ENCODE measurements around the gene PHF2.

Gene PHF2

DNA sequence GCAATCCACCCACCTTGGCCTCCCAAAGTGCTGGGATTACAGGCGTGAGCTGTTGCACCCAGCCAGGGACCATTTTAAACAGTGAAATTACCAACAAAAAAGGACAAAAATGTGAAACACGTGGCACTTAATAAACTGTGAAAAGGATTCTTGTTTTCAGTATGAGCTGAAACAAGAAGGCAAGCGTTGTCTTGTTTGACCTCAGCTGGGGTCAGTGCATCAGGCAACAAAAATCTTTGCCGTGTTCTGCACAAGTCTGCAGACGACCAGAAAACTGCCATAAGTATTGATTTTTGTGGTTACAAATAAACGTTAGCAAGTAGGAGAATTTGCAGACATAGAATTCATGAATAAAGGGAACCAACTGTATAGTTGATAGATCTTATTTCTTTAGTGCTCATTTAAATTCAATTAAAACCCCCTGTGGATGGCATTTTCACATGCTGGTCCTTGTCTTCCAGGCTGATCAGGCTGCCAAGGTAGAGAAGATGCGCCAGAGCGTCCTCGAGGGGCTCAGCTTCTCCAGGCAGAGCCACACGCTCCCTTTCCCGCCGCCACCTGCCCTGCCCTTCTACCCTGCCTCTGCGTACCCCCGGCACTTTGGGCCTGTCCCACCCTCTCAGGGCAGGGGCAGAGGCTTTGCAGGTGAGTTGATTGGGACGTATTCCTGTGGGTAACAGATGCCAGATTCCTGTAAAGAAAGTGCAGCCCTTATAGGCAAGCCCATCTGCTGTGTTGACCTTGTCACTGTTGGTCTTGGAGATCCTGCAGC is 18.8 kb upstream of the PHF2 start:
- H3K4me3 Mint-ChIP-seq, result no peak overlapping the region
- H3K36me3 Mint-ChIP-seq, result peaks cover 28 to 54% of the 10 kb centered on the region in 2 donors
- ATAC-seq (replicated peaks) (no peak), DNase-seq (no peak)
- no peak overlapping the region for H3K27ac Mint-ChIP-seq
- no peaks in the 10 kb centered on the region for H3K27me3 Mint-ChIP-seq
- no peaks in the 10 kb centered on the region for H3K4me1 Mint-ChIP-seq
- no peaks in the 10 kb centered on the region for H3K9me3 Mint-ChIP-seq

DNA sequence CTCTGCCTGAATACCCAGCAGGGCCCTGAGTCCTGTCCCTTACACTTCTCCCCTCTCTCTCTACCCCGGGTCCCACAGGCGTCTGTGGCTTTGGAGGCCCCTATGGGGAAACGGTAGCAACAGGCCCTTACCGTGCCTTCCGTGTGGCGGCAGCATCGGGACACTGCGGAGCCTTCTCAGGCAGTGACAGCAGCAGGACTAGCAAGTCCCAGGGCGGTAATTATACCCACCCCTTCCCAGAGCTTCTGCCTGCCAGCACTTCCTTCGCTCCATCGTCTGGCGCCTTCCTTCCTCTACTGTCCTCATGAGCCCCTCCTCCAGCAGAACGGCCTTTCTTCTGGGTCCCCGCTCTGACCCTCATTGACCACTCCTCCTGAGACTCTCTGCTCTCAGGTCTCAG is 17.9 kb upstream of the PHF2 start:
- no peaks in the 10 kb centered on the region for H3K4me1 Mint-ChIP-seq
- no peaks in the 10 kb centered on the region for H3K9me3 Mint-ChIP-seq
- ATAC-seq (replicated peaks) (no peak), DNase-seq (no peak)
- H3K36me3 Mint-ChIP-seq, result peaks cover 31 to 58% of the 10 kb centered on the region in 2 donors
- H3K27me3 Mint-ChIP-seq, result no peaks in the 10 kb centered on the region
- no peak overlapping the region for H3K4me3 Mint-ChIP-seq
- H3K27ac Mint-ChIP-seq, result peak overlapping the region; percentile 63

DNA sequence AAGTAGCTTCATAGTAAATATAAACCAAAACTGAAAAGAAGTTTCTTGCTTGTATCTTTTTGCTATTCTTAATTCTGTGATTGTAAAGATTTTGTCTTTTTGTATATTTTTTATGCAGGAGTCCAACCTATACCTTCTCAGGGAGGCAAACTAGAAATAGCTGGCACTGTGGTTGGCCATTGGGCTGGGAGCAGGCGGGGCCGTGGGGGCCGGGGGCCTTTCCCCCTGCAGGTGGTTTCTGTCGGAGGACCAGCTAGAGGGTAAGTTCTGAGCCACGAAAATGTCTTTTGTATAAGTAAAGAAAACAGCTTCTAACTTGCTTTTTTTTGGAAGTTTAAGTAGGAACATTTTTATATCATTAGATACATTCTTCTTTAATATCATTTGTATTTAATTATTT is 15.4 kb upstream of the PHF2 start:
- Mint-ChIP-seq H3K4me1 (peaks cover 5 to 8% of the 10 kb centered on the region in 2 donors), H3K36me3 (peaks cover 28 to 65% of the 10 kb centered on the region in 2 donors), H3K9me3 (no peaks in the 10 kb centered on the region), H3K4me3 (no peak overlapping the region), H3K27me3 (no peaks in the 10 kb centered on the region), H3K27ac (no peak overlapping the region)
- DNase-seq, result no peak
- ATAC-seq (replicated peaks), result no peak

DNA sequence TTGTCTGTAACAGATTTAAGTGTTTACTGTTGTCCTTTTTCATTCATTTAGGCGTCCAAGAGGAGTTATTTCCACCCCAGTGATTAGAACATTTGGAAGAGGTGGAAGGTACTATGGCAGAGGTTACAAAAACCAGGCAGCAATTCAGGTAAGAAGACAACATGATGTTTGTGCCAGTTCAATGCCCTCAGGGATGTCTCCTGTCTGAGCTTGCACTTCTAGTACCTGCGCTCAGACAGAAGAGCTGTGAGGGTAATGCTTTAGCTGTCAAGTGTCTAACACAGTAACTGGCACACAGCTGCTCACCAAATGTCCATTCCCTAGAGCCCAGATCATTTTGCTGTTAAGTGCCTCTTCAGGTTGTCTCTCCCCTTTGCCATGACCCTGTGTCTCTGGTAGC is 14.2 kb upstream of the PHF2 start:
- Mint-ChIP-seq H3K27me3 (no peaks in the 10 kb centered on the region), H3K27ac (no peak overlapping the region), H3K9me3 (no peaks in the 10 kb centered on the region), H3K4me1 (peaks cover 7 to 17% of the 10 kb centered on the region in 2 donors), H3K4me3 (no peak overlapping the region), H3K36me3 (peaks cover 24 to 57% of the 10 kb centered on the region in 2 donors)
- ATAC-seq (replicated peaks) (no peak), DNase-seq (no peak)

DNA sequence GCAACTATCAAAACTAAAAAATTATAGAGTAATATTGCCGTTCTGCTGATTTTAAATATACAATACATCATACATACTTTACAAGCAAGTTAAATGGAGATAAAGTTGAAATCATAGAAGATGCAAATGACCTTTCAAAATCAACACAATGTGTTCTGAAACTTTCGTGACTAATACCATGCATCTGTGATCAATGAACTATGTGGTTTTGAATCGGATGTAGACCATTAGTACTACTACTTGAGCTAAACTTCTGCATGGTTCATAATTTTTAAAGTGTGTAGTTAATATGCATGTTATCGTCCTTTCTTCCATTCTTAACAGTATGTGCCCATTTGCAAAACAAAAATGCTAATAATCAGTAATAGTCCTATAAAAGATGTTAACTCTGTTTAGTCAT is 11.3 kb upstream of the PHF2 start:
- Mint-ChIP-seq H3K4me1 (peaks cover 19 to 40% of the 10 kb centered on the region in 2 donors), H3K36me3 (peaks cover 21 to 43% of the 10 kb centered on the region in 2 donors), H3K4me3 (no peak overlapping the region), H3K9me3 (no peaks in the 10 kb centered on the region), H3K27ac (no peak overlapping the region), H3K27me3 (no peaks in the 10 kb centered on the region)
- ATAC-seq (replicated peaks) (no peak), DNase-seq (no peak)

DNA sequence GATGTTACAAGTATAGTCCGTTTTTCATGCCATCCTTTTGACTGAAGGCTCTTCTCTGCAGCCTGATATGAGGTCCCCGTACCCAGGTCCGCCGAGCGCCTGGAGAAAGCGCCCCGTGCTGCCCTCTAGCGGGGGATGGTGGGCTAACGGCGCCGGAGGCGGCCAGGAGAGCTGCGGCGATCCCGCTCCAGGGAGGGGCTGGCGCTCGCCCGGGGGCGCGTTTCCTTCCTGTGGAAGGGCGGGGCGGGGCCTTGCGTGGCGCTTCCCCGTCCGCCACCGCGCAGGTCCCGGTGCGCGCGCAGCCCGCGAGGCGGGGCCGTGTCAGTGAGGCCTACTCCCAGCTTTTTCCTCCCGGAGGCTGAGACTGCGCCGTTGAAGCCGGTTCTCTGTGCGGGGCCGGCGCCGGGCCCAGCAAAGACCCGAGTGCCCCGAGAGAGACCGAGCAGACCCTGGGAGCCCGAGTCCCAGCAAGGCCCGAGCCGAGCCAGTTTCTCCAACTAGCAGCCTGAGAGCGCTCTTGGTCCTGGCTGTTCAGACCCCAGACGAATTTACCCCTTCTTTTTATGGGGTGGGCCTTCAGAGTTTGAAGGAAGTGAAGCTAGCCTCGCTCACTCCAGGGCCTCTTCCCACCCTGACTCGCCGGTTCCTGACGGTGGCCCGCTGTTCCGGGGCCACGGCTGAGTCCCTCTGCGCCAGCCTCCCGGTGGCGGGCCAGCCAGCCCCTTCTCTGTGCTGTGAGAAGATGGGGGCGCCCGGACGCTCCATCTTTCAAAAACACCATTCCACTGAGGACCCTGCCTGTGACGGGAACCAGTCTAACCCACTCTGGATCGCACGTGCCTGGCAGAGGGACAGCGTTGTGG is 9.7 kb upstream of the PHF2 start:
- H3K4me3 Mint-ChIP-seq, result peak overlapping the region; percentile 94
- peaks cover 4 to 6% of the 10 kb centered on the region in 2 donors for H3K9me3 Mint-ChIP-seq
- H3K27me3 Mint-ChIP-seq, result no peaks in the 10 kb centered on the region
- ATAC-seq (replicated peaks) (peak; percentile 91 to 94), DNase-seq (peak; percentile 98)
- peaks cover 21 to 40% of the 10 kb centered on the region in 2 donors for H3K4me1 Mint-ChIP-seq
- H3K36me3 Mint-ChIP-seq, result peaks cover 25 to 53% of the 10 kb centered on the region in 2 donors
- peak overlapping the region; percentile 97 for H3K27ac Mint-ChIP-seq

DNA sequence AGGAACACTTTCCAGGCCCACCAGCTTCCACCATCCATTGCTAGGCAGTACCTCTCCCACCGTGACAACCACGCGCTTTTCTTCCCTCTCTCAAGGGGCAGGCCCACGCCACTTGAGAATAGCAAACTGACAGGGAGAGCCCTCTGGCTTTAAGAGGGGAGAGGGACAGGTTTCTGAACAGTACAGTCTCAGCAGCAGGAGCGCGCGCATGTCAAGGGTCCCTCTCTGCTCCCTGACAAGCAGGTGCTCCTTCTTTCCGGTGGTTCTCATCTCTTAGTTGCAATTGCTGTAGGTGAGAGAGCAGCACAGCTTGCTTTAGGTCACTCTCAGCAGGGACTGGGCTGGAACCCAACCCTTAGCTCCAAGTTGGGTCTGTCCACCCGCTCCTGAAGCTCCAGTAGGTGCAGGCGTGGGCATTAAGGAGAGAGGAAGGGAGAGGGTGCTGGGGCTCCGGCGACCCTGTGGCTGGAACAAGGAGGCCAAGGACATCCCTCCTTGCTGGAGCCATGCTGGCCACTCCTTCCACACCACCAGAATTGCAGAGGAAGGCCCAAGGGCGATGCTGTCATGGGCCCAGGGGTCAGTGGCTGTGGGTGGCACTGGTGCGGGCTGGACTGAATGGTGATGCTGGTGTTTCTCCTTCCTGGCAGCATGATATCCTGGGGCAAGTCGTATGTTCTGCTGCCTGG is 9.0 kb upstream of the PHF2 start:
- H3K27me3 Mint-ChIP-seq, result no peaks in the 10 kb centered on the region
- H3K27ac Mint-ChIP-seq, result peak overlapping the region; percentile 97
- ATAC-seq (replicated peaks) (peak; percentile 3 to 5), DNase-seq (no peak)
- H3K4me1 Mint-ChIP-seq, result peaks cover 21 to 40% of the 10 kb centered on the region in 2 donors
- peak overlapping the region; percentile 94 for H3K4me3 Mint-ChIP-seq
- peaks cover 4 to 6% of the 10 kb centered on the region in 2 donors for H3K9me3 Mint-ChIP-seq
- H3K36me3 Mint-ChIP-seq, result peaks cover 18 to 46% of the 10 kb centered on the region in 2 donors

DNA sequence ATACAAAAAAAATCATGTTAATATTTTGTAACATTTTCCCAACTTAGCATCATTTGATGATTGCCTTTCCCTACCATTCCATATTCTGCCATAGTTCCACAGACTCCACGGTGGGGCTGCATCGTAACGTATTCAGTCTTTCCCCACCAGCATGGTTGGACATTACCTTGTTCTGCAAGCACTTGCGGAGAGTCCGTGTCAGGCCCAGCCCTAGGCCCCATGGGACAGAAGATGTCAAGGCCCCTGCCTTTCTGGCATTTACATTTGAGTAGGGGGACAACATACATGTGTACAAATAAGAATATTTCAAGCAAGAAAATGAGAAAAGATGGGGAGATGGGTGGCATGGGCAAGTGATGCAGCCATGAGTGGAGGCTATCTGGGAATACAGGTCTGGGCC is 8.2 kb upstream of the PHF2 start:
- H3K27me3 Mint-ChIP-seq, result no peaks in the 10 kb centered on the region
- ATAC-seq (replicated peaks) (no peak), DNase-seq (no peak)
- no peak overlapping the region for H3K27ac Mint-ChIP-seq
- peaks cover 16 to 38% of the 10 kb centered on the region in 2 donors for H3K36me3 Mint-ChIP-seq
- peaks cover 4 to 6% of the 10 kb centered on the region in 2 donors for H3K9me3 Mint-ChIP-seq
- H3K4me1 Mint-ChIP-seq, result peaks cover 21 to 40% of the 10 kb centered on the region in 2 donors
- no peak overlapping the region for H3K4me3 Mint-ChIP-seq

DNA sequence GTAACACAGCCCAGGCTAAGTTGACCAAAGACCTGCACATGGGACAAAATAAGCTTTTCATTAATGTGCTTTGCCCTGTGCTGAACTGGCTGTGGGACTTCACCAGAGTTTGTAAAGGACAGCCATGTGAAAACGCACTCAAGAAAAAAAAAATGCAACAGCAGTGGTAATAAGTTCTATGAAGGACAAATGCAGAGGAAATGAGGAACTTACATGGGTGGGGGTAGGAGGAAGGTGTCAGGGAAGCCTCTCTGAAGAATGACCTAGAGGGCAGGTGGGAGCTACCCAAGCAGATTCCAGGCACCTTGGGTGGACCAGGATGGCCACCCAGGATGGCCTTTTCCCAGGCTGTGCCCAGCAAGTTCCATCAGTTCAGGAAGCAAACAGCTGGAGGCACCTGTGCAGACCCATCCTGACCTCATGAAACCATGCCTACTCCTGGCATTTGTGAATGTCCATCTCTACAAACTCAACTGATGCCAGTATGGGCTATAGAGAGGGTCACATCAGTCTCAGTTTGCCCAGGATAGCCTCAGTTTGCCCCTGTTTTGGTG is 6.7 kb upstream of the PHF2 start:
- Mint-ChIP-seq H3K4me1 (peaks cover 24 to 45% of the 10 kb centered on the region in 2 donors), H3K36me3 (peaks cover 13 to 28% of the 10 kb centered on the region in 2 donors), H3K4me3 (peak overlapping the region in 1 of 2 donors; percentile 43), H3K9me3 (peaks cover 4 to 6% of the 10 kb centered on the region in 2 donors), H3K27me3 (no peaks in the 10 kb centered on the region), H3K27ac (no peak overlapping the region)
- DNase-seq (no peak), ATAC-seq (replicated peaks) (no peak)

DNA sequence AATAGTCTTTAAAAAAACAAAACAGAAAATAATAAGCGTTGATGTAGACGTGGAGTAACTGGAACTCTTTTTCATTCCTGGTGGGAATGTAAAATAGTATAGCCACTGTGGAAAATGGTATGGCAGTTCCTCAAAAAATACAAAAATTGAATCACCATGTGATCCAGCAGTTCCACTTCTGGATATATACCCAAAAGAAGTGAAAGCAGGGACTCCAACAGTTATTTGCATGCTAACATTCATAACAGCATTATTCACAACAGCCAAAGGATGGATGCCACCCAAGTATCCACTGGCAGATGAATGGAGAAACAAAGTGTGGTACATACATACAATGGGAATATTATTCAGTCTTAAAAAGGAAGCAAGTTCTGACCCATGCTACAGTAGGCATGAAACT is 4.2 kb upstream of the PHF2 start:
- H3K4me1 Mint-ChIP-seq, result peaks cover 26 to 40% of the 10 kb centered on the region in 2 donors
- no peak overlapping the region for H3K4me3 Mint-ChIP-seq
- no peak overlapping the region for H3K27ac Mint-ChIP-seq

DNA sequence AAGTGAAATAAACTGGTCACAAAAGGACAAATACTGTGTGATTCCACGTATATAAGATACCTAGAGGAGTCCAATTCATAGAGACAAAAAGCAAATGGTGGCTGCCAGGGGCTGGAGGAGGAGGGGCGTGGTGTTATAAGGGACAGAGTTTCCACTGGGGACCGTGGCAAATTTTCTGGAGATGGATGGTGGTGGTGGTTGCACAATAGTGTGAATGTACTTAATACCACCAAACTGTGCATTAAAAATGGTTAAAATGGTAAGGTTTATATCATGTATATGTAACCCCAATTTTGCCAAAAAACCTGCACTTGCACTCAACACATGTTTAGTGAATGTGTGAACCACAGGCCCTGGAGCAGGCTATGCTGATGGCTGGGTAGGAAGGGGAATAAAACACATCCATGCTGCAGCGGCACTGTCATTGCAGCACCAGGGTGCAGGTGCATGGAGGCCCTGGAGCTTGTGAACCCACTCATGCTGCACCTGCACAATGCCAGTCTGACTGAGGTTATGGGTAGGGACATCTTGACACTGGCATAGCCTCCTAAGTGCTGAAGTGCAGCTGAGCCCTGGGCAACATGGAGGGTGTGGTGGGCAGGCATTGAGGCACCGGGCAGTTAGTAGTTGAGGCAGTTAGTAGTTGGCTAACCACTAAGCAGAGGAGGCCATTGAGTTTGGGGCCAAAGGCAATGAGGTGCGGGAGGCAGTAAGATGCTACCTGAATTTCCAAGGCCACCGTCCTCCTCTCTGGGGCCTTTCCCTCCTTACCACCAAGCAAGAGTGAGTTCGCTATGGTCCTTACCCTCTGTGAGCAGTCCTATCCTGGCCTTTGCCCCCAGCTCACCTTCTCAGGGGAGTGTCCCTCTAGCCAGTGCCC is 3.5 kb upstream of the PHF2 start:
- Mint-ChIP-seq H3K27ac (no peak overlapping the region), H3K4me3 (no peak overlapping the region), H3K36me3 (peaks cover 9 to 18% of the 10 kb centered on the region in 2 donors), H3K4me1 (peaks cover 23 to 39% of the 10 kb centered on the region in 2 donors), H3K27me3 (no peaks in the 10 kb centered on the region), H3K9me3 (peaks cover 4 to 6% of the 10 kb centered on the region in 2 donors)
- DNase-seq, result no peak
- no peak for ATAC-seq (replicated peaks)

More for the DNA sequence above, 4.2 kb upstream of the PHF2 start:
- ATAC-seq (replicated peaks) (no peak), DNase-seq (no peak)
- H3K27me3 Mint-ChIP-seq, result no peaks in the 10 kb centered on the region
- H3K9me3 Mint-ChIP-seq, result peaks cover 4 to 6% of the 10 kb centered on the region in 2 donors
- H3K36me3 Mint-ChIP-seq, result peaks cover 13 to 19% of the 10 kb centered on the region in 2 donors

DNA sequence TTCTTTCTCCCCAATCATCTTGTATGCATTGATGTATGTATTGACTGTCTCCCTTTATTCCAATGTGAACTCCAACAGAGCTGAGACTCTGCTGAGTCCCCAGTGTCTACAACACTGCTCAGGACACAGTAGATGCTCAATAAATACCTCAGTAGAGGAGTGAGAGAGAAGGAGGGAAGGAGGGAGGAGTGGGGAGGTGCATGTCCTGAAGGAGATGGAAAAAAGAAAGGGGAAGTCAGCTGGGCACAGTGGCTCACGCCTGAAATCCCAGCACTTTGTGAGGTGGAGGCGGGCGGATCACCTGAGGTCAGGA is 2.9 kb upstream of the PHF2 start:
- Mint-ChIP-seq H3K4me1 (peaks cover 26 to 40% of the 10 kb centered on the region in 2 donors), H3K36me3 (peaks cover 9 to 18% of the 10 kb centered on the region in 2 donors), H3K27ac (peak overlapping the region; percentile 6), H3K4me3 (no peak overlapping the region), H3K9me3 (peaks cover 4 to 6% of the 10 kb centered on the region in 2 donors), H3K27me3 (no peaks in the 10 kb centered on the region)
- ATAC-seq (replicated peaks) (no peak), DNase-seq (no peak)

DNA sequence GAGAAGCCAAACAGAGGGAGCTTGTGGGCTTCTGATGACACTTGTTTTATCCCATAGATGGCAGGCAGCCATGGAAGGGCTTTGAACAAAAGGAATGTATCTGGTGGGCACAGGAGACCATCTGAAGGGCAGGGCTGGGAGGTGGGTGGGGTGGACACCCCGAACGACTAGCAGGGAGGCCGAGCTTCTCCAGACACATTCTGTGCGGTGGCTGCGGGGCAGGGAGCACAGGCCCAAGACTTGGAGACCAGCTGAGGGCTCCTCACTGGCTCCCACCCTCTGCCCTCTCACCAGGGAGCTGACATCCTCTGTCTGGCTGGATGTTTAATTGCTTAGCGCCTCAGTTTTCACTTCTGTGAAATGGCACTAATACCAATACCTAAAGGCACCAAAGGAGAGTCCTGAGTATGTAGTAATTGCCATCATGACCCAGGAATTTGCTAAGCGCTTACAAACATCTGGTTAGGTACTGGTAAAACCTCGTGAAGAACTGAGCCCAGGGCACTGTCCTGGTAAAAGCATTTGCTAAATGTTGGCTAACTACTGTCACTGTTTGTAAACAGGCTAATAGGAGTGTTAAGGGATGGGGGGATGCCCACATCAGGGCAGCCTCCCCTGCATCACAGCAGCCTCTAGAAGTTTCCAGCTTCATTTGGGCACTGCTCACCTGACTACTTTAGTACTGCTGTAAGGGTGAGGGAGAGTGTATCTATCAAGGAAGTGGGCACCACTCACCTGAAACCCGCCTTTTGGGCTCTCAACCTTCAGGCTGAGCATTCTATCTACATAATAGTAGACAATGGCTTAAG is 2.1 kb upstream of the PHF2 start:
- H3K4me3 Mint-ChIP-seq, result no peak overlapping the region
- peak overlapping the region; percentile 42 for H3K27ac Mint-ChIP-seq
- H3K36me3 Mint-ChIP-seq, result peaks cover 8 to 15% of the 10 kb centered on the region in 2 donors
- peaks cover 4 to 6% of the 10 kb centered on the region in 2 donors for H3K9me3 Mint-ChIP-seq
- peaks cover 25 to 44% of the 10 kb centered on the region in 2 donors for H3K4me1 Mint-ChIP-seq
- no peaks in the 10 kb centered on the region for H3K27me3 Mint-ChIP-seq
- ATAC-seq (replicated peaks), result no peak
- no peak for DNase-seq

Measured in stimulated activated naive B cell treated with anti-CD40 and anti-IgM and Interleukin-4, amounts not matched to agents 10 μg/mL and 1 μg/mL and 100 μg/mL, for 72 hours (primary cell).